Measurements from ENCODE around the gene HAPSTR1.
"Not testable (repeated sequence)": the region's sequence is repeated elsewhere in the genome, so short reads cannot be mapped to it uniquely, and the experiment has no call there.

Gene HAPSTR1

GRCh38 chr16:9090960-9091866 is at the start of gene HAPSTR1:
Gene HAPSTR1, plus strand, starts transcription at chr16:9091644. Its CDS starts 401 bp downstream, at chr16:9092045.
- DNase-seq (ENCODE audit: low read depth), result peak; percentile 96

DNA sequence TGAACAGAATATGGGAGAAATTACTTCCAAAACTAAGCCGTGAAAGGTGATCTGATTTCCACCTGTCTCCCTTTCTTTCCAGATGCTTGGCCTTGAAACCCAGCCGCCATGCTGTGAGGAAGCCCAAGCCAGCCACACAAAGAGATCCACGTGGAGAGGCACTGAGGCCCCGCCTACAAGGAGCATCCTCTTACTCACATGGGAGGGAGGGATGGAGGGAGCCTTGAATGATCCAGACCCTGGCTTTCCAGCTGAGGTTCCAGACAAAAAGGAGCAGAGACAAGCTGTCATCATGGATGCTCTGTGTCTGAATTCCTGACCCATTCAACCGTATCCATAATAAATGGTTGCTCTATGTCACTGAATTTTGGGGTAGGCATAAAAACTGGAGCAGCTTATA is 48.9 kb upstream of the HAPSTR1 start:
- DNase-seq (ENCODE audit: low read depth), result no peak

- no peak for DNase-seq (ENCODE audit: low read depth)
Observed at GRCh38 chr16:9042964-9043680, 48.3 kb upstream of the HAPSTR1 start.

- DNase-seq (ENCODE audit: low read depth), result not testable (repeated sequence)
Observed at GRCh38 chr16:9045562-9045961, 45.9 kb upstream of the HAPSTR1 start.

GRCh38 chr16:9046667-9047055 is 44.8 kb upstream of the HAPSTR1 start:
- DNase-seq (ENCODE audit: low read depth), result no peak

DNA sequence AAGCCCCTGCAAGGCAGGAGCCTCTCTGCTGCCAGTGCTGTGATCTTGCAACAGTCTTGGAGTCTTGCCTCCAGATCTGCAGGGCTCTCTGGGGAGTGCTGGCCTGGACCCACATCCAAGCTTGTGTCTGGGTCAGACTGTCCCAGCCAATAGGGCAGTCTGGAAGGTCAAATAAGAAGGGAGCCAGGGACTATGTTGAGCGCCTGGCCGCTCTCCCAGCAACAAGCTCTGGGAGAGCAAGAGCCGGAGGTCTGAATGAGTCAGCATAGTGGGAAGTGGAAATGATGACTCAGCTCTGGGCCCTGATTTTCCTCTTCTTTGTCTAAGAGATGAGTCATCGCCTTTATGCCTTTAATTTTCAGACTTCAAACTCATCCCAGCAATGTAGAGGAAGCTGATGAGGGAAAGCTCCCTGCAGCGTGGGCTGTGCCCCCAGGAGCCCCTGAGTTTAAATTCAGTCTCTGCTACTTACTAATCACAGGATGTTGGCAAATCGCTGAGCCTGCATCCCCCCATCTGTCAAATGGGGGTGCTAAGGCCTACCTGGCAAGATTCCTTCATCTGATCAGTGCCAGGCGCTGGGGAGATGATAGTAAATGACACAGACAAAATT is 43.6 kb upstream of the HAPSTR1 start:
- no peak for DNase-seq (ENCODE audit: low read depth)

- no peak for DNase-seq (ENCODE audit: low read depth)
Observed at GRCh38 chr16:9048302-9048700, 43.1 kb upstream of the HAPSTR1 start.

DNA sequence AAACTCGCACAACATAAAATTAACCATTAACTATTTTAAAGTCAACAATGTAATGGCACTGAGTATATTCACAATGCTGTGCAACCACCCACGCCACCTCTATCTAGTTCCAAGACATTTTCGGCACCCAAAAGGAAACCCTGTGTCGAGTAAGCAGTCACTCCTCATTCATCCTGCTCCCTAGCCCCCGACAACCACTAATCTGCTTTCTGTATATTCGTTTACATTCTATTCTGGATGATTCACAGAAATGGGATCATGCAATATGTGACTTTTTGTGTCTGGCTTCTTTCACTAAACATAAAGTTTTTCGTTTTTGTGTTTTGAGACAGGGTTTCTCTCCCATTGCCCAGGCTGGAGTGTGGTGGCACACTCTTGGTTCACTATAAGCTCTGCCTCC is 42.2 kb upstream of the HAPSTR1 start:
- DNase-seq (ENCODE audit: low read depth), result no peak

DNA sequence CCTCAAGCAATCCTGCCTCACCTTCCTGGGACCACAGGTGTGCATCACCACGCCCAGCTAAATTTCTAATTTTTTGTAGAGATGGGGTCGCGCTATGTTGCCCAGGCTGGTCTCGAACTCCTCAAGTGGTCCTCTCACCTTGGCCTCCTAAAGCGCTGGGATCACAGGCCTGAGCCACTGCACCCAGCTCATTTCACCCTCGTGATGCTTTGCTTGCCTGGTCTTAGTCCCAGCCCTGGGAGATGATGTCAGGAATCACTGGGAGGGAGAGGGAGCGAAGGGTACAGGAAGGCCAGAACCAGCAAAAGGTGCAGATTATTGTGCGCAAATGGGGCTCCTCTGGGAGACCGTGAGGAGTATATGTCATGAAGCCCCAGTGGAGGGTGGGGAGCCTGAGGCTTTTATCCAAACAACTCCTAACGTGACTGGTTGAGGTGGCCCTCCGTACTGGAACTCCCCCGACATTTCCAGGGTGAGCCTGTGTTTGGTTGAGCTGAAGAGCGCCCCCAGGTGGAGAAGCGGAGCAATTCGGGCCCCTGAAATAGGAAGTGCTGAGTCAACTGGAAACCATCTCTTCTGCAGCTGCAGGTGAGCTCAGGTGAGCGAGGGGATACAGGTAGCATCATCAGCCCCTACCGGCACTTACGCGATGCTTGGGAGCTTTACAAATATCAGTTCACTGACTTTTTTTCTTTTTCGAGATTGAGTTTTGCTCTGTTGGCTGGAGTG is 41.2 kb upstream of the HAPSTR1 start:
- no peak for DNase-seq (ENCODE audit: low read depth)

DNA sequence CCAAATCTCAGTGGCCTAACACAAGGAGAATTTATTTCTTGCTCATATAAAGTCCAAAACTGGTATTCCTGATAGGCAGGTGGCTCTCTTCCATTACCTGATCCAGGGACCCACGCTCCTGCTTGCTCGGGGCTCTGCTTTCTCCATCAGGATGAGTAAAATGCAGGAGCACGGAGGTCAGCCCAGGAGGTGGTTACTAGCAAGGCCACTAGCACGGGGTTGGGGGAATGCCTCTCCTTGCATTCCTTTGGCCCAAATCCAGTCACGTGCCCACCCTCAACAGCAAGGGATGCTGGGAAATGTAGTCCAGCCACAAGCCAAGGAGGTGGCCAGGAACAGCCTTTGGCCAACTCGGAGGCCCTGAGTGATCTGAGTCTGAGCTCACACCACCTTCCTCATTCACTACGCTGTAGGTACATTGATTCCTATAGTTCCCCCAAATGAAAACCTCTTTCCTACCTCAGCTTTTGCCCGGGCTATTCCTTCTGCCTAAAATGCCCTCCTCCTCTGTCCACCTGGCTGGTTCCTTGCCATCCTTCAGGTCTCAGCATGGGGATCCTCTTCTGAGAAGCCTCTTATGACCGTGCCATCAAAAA is 38.3 kb upstream of the HAPSTR1 start:
- DNase-seq (ENCODE audit: low read depth), result no peak

- DNase-seq (ENCODE audit: low read depth), result no peak
Observed at GRCh38 chr16:9054460-9054859, 37.0 kb upstream of the HAPSTR1 start.

- no peak for DNase-seq (ENCODE audit: low read depth)
Observed at GRCh38 chr16:9055115-9055514, 36.3 kb upstream of the HAPSTR1 start.

DNA sequence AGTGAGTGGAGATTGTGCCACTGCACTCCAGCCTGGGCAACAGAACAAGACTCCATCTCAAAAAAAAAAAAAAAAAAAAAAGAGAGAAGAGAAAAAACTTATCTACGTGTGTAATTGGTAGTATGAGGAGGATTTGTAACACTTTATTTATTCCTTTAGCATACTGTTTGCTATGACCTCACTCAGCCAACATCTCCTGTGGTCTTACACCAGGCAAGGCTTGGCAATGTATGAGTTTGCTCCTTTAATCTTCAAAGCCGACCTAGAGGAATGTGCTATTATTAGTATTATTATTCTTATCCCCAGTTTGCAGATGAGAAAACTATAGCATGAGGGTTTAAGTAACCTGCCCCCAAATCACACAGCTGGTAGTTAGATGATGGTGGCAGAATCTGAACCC is 35.8 kb upstream of the HAPSTR1 start:
- no peak for DNase-seq (ENCODE audit: low read depth)

GRCh38 chr16:9056061-9056460 is 35.4 kb upstream of the HAPSTR1 start:
- no peak for DNase-seq (ENCODE audit: low read depth)

DNA sequence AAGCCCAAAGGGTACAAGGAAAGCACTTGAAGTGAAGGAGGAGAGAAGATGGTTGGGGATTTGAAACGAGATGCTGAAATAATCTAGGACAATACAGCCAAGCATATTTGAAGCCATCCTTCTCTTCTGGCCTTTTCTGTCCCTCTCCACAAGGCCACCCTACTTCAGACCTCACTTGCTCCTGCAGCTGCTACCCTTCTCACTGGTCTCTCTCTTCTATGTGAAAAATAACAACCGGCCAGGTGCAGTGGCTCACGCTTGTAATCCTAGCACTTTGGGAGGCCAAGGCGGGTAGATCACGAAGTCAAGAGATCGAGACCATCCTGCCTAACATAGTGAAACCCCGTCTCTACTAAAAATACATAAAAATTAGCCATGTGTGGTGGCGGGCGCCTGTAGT is 33.2 kb upstream of the HAPSTR1 start:
- DNase-seq (ENCODE audit: low read depth), result no peak

- DNase-seq (ENCODE audit: low read depth), result no peak
Observed at GRCh38 chr16:9060225-9060624, 31.2 kb upstream of the HAPSTR1 start.

DNA sequence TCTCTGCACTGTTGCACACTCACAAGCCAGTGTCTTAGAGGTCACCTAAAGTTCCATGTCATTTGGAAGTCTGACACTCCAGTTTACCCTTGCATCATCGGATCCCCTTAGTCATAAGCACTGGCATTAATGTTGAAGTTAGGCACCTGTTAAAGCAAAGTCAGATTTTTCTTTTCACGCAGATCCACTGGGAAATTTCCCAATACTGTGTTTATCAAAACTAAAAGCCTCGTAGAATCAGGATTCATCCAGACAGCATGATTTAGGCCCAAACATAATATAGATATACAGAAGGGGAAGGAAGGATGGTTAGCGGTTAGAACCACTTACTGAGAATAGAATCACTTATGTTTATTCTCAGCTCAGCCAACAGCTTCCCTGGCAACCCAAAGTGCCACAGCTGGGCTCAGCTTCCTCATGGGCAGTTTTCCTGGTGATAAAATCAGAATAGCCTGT is 30.1 kb upstream of the HAPSTR1 start:
- no peak for DNase-seq (ENCODE audit: low read depth)

DNA sequence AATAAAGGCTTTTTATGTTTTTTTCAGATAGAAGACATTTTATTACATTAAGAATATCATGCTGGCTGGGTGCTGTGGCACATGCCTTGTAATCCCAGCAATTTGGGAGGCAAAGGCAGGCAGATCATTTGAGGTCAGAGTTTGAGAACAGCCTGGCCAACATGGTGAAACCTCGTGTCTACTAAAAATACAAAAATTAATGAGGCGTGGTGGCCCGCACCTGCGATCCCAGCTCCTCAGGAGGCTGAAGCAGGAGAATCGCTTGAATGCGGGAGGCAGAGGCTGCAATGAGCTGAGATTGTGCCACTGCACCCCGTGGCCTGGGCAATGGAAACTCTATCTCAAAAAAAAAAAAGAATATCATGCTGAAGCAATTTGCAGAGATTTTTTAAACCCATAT is 29.1 kb upstream of the HAPSTR1 start:
- DNase-seq (ENCODE audit: low read depth), result no peak

DNA sequence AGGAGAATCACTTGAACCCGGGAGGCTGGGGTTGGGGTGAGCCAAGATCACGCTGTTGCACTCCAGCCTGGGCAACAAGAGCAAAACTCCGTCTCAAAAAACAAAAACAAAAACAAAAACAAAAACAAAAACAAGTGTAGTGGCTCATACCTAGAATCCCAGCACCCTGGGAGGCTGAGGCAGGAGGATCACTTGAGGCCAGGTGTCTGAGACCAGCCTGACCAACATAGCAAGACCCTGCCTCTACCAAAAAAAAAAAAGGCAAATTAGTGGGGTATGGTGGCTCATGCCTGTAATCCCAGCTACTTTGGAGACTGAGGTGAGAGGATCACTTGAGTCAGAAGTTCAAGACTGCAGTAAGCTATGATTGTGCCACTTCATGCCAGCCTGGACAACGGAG is 26.4 kb upstream of the HAPSTR1 start:
- no peak for DNase-seq (ENCODE audit: low read depth)

GRCh38 chr16:9068886-9069285 is 22.6 kb upstream of the HAPSTR1 start:
- DNase-seq (ENCODE audit: low read depth), result no peak

- DNase-seq (ENCODE audit: low read depth), result no peak
Observed at GRCh38 chr16:9070254-9070653, 21.2 kb upstream of the HAPSTR1 start.

GRCh38 chr16:9071377-9071776 is 20.1 kb upstream of the HAPSTR1 start:
- DNase-seq (ENCODE audit: low read depth), result no peak

Data from stimulated activated CD8-positive, alpha-beta memory T cell treated with anti-CD3 and anti-CD28 coated beads, Interleukin-7, amount 100 ng/mL, for 24 hours (primary cell).